ENCODE results near the gene RNASE1. TPM values are rescaled to one million over a fixed set of nuclear protein-coding genes. Genes with fewer than 3 reads are reported as not detected.
"Not testable (repeated sequence)": the region's sequence is repeated elsewhere in the genome, so short reads cannot be mapped to it uniquely, and the experiment has no call there.

Gene RNASE1
- total and polyA plus RNA-seq, 10 of the 15 experiments (the other 5 are each of a cell fraction or from before 2014, with no cell fraction given): 0.11 to 0.72 (median 0.38) TPM; not detected in 7

DNA sequence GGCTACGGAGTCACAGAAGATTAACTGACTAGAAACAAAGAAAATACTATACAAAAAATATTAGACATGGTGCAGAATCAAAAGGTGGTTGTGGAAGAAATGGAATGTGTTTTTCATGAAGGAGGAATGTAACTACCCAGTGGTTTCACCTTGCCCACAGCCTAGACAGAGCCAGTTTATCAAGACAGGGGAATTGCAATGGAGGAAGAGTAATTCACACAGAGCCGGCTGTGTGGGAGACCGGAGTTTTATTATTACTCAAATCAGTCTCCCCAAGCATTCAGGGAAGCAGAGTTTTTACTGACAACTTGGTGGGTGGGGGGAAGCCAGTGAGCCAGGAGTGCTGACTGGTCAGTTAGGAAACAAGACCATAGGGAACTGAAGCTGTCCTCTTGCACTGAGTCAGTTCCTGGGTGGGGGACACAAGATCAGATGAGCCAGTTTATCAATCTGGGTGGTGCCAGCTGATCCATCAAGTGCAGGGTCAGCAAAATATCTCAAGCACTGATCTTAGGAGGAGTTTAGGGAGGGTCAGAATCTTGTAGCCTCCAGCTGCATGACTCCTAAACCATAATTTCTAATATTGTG, 19.0 kb upstream of the RNASE1 start:
- H3K9ac ChIP-seq (ENCODE audit: control insufficient read depth, insufficient read depth, low read length); intact Hi-C loops (cut with micrococcal nuclease; ENCODE audit: unreplicated experiment); POLR2A ChIA-PET; RAD21 ChIA-PET (ENCODE audit: unreplicated experiment); in situ Hi-C loops (cut with MboI); H3K36me3 ChIP-seq (ENCODE audit: control insufficient read depth in 2 of 2, insufficient read depth in 2 of 2, low read length in 1 of 2); H3K9me3 ChIP-seq (replicated peaks; ENCODE audit: control insufficient read depth, insufficient read depth, low read length); H2AFZ ChIP-seq (ENCODE audit: control insufficient read depth, low read depth, low read length); H3K27ac ChIP-seq (ENCODE audit: control insufficient read depth, insufficient read depth); ATAC-seq; DNase-seq (ENCODE audit: low read depth, low spot score); H4K20me1 ChIP-seq (ENCODE audit: control insufficient read depth, insufficient read depth); H3K79me2 ChIP-seq (ENCODE audit: control insufficient read depth, insufficient read depth, low read length); H3K4me3 ChIP-seq; H3K27me3 ChIP-seq (replicated peaks in 1 of 2; ENCODE audit: control insufficient read depth in 2 of 2, insufficient read depth in 2 of 2, low read length in 1 of 2); H3K4me2 ChIP-seq (ENCODE audit: control insufficient read depth, insufficient read depth); FAIRE-seq; BruUV-seq (replicated peaks): not testable (repeated sequence)
- WGBS (ENCODE audit: insufficient coverage, insufficient replicate concordance, low lambda C conversion rate, missing lambda C conversion rate): 37% methylated on average over 3 of the region's 3 CpGs
- peaks cover 16% of the 10 kb centered on the region for H3K4me1 ChIP-seq (ENCODE audit: control insufficient read depth, insufficient read depth, low read length)
- CTCF ChIA-PET: interaction anchor here (1.0 to 1.1 kb wide), 2 partner anchors 36 to 61 kb away, joined by 3 to 4 read pairs; no protein-coding TSS in a partner anchor
- SMC1A ChIA-PET (ENCODE audit: uncharacterized antibody, unreplicated experiment): interaction anchor here (0.6 kb wide), 1 partner anchor 153 kb away, joined by 4 read pairs; no protein-coding TSS in a partner anchor

DNA sequence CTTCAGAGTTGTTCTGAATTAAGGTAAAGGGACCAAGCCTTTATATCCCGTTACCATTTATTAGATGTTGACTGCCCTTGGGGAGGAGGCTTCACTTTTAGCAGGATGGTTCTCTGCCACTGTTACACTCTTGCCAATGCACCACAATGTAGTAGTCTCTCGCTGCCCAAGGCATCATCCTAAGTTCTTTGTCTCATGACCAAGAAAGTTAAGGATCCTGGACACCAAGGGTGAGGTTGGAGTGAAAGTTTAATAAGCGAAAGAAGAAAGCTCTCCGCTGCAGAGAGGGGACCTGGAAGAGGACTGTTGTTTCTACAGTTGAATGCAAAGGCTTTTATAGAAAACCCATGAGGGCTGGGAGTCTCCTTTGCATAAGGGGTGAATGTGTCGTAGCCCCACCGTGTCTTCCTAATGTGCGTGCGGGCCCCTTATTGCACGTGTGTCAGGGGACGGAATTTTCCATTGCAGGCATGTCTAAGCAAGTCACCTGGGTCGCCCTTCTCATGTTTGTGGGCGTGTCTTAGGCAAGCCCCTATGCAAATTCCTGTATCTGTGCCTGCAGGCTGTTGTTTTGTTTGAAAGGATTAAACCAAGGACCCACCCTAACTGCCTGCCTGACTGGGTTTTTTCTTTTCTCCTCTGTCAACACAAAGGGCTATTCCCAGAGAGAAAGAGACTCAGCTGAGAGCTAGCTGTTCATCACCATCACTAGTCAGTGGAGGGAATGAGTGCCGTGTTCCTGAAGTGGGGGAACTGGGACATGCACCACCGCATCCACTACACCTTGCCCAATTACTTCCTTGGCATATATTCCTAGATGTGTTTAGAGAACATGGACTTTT, 17.6 kb upstream of the RNASE1 start:
- ChIA-PET RAD21 (ENCODE audit: unreplicated experiment) (no interaction called here), CTCF (no interaction called here), SMC1A (ENCODE audit: uncharacterized antibody, unreplicated experiment) (no interaction called here), POLR2A (no interaction called here)
- Histone ChIP-seq H3K9me3 (replicated peaks; ENCODE audit: control insufficient read depth, insufficient read depth, low read length) (no peaks in the 10 kb centered on the region), H3K4me2 (ENCODE audit: control insufficient read depth, insufficient read depth) (no peak overlapping the region), H2AFZ (ENCODE audit: control insufficient read depth, low read depth, low read length) (no peak overlapping the region), H3K4me3 (no peak overlapping the region), H3K4me1 (ENCODE audit: control insufficient read depth, insufficient read depth, low read length) (peaks cover 17% of the 10 kb centered on the region), H4K20me1 (ENCODE audit: control insufficient read depth, insufficient read depth) (no peaks in the 10 kb centered on the region), H3K27ac (ENCODE audit: control insufficient read depth, insufficient read depth) (no peak overlapping the region), H3K36me3 (ENCODE audit: control insufficient read depth in 2 of 2, insufficient read depth in 2 of 2, low read length in 1 of 2) (no peaks in the 10 kb centered on the region), H3K79me2 (ENCODE audit: control insufficient read depth, insufficient read depth, low read length) (no peaks in the 10 kb centered on the region), H3K27me3 (replicated peaks in 1 of 2; ENCODE audit: control insufficient read depth in 2 of 2, insufficient read depth in 2 of 2, low read length in 1 of 2) (no peaks in the 10 kb centered on the region), H3K9ac (ENCODE audit: control insufficient read depth, insufficient read depth, low read length) (no peak overlapping the region)
- TF ChIP-seq MEF2A (IDR thresholded peaks at IDR 0.05; ENCODE audit: insufficient read depth, low read depth, low read length) (no peak), RCOR1 (conservative IDR thresholded peaks at IDR 0.05; ENCODE audit: low read depth, low read length) (no peak), ZNF217 (IDR thresholded peaks at IDR 0.05) (no peak), EGR1 (IDR thresholded peaks at IDR 0.05; ENCODE audit: borderline replicate concordance in 1 of 2, low read depth in 2 of 2, low read length in 2 of 2) (no peak), HCFC1 (IDR thresholded peaks at IDR 0.05; ENCODE audit: low read length) (no peak), FOXM1 (IDR thresholded peaks at IDR 0.05; ENCODE audit: low read depth, low read length) (no peak)
- TF ChIP-seq, protein P1, sequence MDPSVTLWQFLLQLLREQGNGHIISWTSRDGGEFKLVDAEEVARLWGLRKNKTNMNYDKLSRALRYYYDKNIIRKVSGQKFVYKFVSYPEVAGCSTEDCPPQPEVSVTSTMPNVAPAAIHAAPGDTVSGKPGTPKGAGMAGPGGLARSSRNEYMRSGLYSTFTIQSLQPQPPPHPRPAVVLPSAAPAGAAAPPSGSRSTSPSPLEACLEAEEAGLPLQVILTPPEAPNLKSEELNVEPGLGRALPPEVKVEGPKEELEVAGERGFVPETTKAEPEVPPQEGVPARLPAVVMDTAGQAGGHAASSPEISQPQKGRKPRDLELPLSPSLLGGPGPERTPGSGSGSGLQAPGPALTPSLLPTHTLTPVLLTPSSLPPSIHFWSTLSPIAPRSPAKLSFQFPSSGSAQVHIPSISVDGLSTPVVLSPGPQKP (IDR thresholded peaks at IDR 0.05; ENCODE audit: low read depth, low read length): no peak
- TF ChIP-seq, protein P2, sequence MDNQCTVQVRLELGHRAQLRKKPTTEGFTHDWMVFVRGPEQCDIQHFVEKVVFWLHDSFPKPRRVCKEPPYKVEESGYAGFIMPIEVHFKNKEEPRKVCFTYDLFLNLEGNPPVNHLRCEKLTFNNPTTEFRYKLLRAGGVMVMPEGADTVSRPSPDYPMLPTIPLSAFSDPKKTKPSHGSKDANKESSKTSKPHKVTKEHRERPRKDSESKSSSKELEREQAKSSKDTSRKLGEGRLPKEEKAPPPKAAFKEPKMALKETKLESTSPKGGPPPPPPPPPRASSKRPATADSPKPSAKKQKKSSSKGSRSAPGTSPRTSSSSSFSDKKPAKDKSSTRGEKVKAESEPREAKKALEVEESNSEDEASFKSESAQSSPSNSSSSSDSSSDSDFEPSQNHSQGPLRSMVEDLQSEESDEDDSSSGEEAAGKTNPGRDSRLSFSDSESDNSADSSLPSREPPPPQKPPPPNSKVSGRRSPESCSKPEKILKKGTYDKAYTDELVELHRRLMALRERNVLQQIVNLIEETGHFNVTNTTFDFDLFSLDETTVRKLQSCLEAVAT (IDR thresholded peaks at IDR 0.05): no peak
- 61% methylated on average over 14 of the region's 14 CpGs for WGBS (ENCODE audit: insufficient coverage, insufficient replicate concordance, low lambda C conversion rate, missing lambda C conversion rate)
- BruUV-seq (replicated peaks): no TSS peak
- ATAC-seq (no peak), DNase-seq (ENCODE audit: low read depth, low spot score) (no peak), FAIRE-seq (no peak)
- intact Hi-C loops (cut with micrococcal nuclease; ENCODE audit: unreplicated experiment): no loop called here
- in situ Hi-C loops (cut with MboI): no loop called here

Data from GM12878 (cell line).